Thyroid gland (tissue), 4 donors: Measurements from ENCODE around the gene SH3BGR. TPM values are rescaled to one million over a fixed set of nuclear protein-coding genes. Genes with fewer than 3 reads are reported as not detected.

ENCODE experiments used
- DNase-seq, 2 donors: peaks; one replicate each; pipeline ENCODE4 v3.0.0-alpha.2; 2019
- H3K27ac ChIP-seq, 3 donors: fragments of 200-600 bp; sonication (generic); 1 replicate in 2 of 3; 2 replicates in 1 of 3; pipeline ENCODE4 v1.5.1; 2016 to 2019; ENCODE audit warnings: mild to moderate bottlenecking in 1 of 3, moderate library complexity in 1 of 3
- H3K27me3 ChIP-seq: fragments of 200-600 bp; sonication (generic); one replicate; pipeline ENCODE4 v1.5.1; 2019
- H3K36me3 ChIP-seq, 2 donors: fragments of 200-600 bp; sonication (generic); one replicate each; pipeline ENCODE4 v1.5.1; 2016 to 2019
- H3K4me1 ChIP-seq, 2 donors: fragments of 200-600 bp; sonication (generic); one replicate each; pipeline ENCODE4 v1.5.1; 2017 to 2019
- H3K4me3 ChIP-seq, 3 donors: fragments of 200-600 bp; sonication (generic); replicated peaks in 1 of 3; 1 replicate in 2 of 3; 2 replicates in 1 of 3; pipeline ENCODE4 v1.5.1; 2016; ENCODE audit warnings: mild to moderate bottlenecking in 1 of 3
- H3K9me3 ChIP-seq: fragments of 200-600 bp; sonication (generic); one replicate; pipeline ENCODE4 v1.5.1; 2017
- POLR2A ChIP-seq, 2 donors: fragments of 450-650 bp; IDR thresholded peaks; one replicate each; pipeline ENCODE4 v1.6.1; 2017; ENCODE audit warnings: antibody characterized with exemption in 2 of 2, mild to moderate bottlenecking in 2 of 2, moderate library complexity in 1 of 2
- WGBS, 2 donors: methylation state at CpG; one replicate each; pipeline ENCODE4 v1.1.5; 2017; 5-methylcytosine and 5-hydroxymethylcytosine counted together
- intact Hi-C: fragments of 100-400 bp; cut with DNase I; formaldehyde crosslinking; loops from one replicate; pipeline ENCODE4 v1.15.1; 2023
- total RNA-seq, 4 donors: library from RNA; depleted of rRNA; stranded (reverse); fragments of >200 nt; gene quantifications; one replicate each; pipeline ENCODE4 v1.2.3, GENCODE V29; 2016
- TF ChIP-seq, protein P1 (sequence below), 6 experiments: fragments of 200-600 bp in 3 of 6; fragments of 450-650 bp in 3 of 6; sonication (generic) in 3 of 6; IDR thresholded peaks; one replicate each; pipeline ENCODE4 v1.5.1; 2016 to 2019; ENCODE audit warnings: antibody characterized with exemption in 6 of 6, mild to moderate bottlenecking in 2 of 6, inconsistent platforms in 1 of 6, moderate library complexity in 1 of 6

The SH3BGR gene
- total RNA-seq, 4 donors from 2014 or later = 4.6 to 9.7 (median 7.4) TPM

- Histone ChIP-seq H3K27ac (peak overlapping the region; percentile 3 to 33 (median 13)), H3K4me1 (peaks cover 12 to 19% of the 10 kb centered on the region in 2 donors), H3K4me3 (no peak overlapping the region), H3K9me3 (no peaks in the 10 kb centered on the region), H3K36me3 (no peaks in the 10 kb centered on the region), H3K27me3 (no peaks in the 10 kb centered on the region)
- peak; percentile 51 to 62 for DNase-seq
- no peak for TF ChIP-seq POLR2A (IDR thresholded peaks at IDR 0.05)
- TF ChIP-seq, protein P1, sequence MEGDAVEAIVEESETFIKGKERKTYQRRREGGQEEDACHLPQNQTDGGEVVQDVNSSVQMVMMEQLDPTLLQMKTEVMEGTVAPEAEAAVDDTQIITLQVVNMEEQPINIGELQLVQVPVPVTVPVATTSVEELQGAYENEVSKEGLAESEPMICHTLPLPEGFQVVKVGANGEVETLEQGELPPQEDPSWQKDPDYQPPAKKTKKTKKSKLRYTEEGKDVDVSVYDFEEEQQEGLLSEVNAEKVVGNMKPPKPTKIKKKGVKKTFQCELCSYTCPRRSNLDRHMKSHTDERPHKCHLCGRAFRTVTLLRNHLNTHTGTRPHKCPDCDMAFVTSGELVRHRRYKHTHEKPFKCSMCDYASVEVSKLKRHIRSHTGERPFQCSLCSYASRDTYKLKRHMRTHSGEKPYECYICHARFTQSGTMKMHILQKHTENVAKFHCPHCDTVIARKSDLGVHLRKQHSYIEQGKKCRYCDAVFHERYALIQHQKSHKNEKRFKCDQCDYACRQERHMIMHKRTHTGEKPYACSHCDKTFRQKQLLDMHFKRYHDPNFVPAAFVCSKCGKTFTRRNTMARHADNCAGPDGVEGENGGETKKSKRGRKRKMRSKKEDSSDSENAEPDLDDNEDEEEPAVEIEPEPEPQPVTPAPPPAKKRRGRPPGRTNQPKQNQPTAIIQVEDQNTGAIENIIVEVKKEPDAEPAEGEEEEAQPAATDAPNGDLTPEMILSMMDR (IDR thresholded peaks at IDR 0.05) = peak; percentile 52 to 97 (median 86)
- intact Hi-C loops = loop anchor here (2.0 kb wide), 1 partner anchor 197 kb away; no protein-coding TSS in a partner anchor
- 23 to 24% methylated on average over 13 of the region's 13 CpGs for WGBS, 2 donors
These were observed 66.5 kb downstream of the SH3BGR start for GRCh38 chr21:39518055-39518846.

- peak; percentile 18 for DNase-seq
- Histone ChIP-seq H3K27ac (peak overlapping the region; percentile 3 to 33 (median 13)), H3K36me3 (no peaks in the 10 kb centered on the region), H3K27me3 (no peaks in the 10 kb centered on the region), H3K4me3 (no peak overlapping the region), H3K4me1 (peaks cover 18 to 25% of the 10 kb centered on the region in 2 donors), H3K9me3 (no peaks in the 10 kb centered on the region)
- intact Hi-C loops = loop anchor here (2.0 kb wide), 1 partner anchor 196 kb away; no protein-coding TSS in a partner anchor
- 27 to 33% methylated on average over 5 of the region's 5 CpGs for WGBS, 2 donors
- no peak for TF ChIP-seq POLR2A (IDR thresholded peaks at IDR 0.05)
- TF ChIP-seq, protein P1 (IDR thresholded peaks at IDR 0.05) = no peak
These were observed 67.1 kb downstream of the SH3BGR start for GRCh38 chr21:39518847-39519210.

DNA sequence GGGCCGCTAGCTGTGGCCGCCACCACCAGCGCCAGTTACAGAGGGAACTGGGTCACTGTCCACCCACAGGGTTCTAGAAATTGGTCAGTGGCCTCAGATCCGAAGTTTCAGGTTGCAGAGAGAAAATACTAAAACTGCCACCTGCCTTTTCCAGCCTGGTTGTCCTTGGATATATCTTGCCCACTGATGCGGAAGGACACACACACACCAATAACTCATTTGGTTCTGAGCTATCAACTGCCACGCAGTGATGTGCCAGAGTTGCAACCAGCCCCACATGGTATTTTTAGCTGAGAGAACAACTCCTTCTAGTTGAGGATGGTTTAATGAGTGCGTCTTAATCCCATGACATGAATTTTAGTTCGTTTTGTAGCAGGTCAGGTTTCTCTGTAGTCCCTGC lies 68.1 kb downstream of the SH3BGR start:
- Histone ChIP-seq H3K36me3 (no peaks in the 10 kb centered on the region), H3K9me3 (no peaks in the 10 kb centered on the region), H3K4me3 (no peak overlapping the region), H3K27me3 (no peaks in the 10 kb centered on the region), H3K27ac (no peak overlapping the region), H3K4me1 (peaks cover 24 to 33% of the 10 kb centered on the region in 2 donors)
- intact Hi-C loops = loop anchor here (2.0 kb wide), 1 partner anchor 195 kb away; no protein-coding TSS in a partner anchor
- TF ChIP-seq, protein P1 (IDR thresholded peaks at IDR 0.05) = no peak
- no peak for TF ChIP-seq POLR2A (IDR thresholded peaks at IDR 0.05)
- peak; percentile 20 to 55 for DNase-seq
- WGBS, 2 donors = 68 to 77% methylated on average over 8 of the region's 8 CpGs

DNA sequence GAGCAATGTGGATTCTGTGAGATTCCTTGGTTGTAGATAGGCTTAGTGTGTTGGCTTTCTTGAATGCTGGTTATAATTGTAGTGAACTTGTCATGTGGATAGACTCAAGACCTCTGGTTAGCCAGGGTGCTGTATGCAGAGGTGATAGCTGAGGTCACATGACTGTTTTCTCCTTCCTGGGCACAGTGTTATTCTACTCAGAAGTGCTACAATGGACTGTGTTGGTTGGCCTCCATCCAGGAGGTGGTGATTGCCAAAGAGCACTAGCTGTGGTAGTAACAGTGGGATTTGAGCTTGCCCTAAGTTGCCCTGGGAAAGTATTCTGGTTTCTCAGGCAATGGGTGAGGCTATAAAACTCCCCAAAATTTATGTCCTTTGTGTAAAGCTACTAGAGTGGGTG lies 71.6 kb downstream of the SH3BGR start:
- Histone ChIP-seq H3K4me1 (peaks cover 35 to 53% of the 10 kb centered on the region in 2 donors), H3K36me3 (no peaks in the 10 kb centered on the region), H3K9me3 (no peaks in the 10 kb centered on the region), H3K27ac (peak overlapping the region in 2 of 3 donors; percentile 36 to 66), H3K27me3 (no peaks in the 10 kb centered on the region), H3K4me3 (no peak overlapping the region)
- DNase-seq = peak; percentile 64 to 81
- TF ChIP-seq, protein P1 (IDR thresholded peaks at IDR 0.05) = no peak
- TF ChIP-seq POLR2A (IDR thresholded peaks at IDR 0.05) = no peak
- intact Hi-C loops = no loop called here

DNA sequence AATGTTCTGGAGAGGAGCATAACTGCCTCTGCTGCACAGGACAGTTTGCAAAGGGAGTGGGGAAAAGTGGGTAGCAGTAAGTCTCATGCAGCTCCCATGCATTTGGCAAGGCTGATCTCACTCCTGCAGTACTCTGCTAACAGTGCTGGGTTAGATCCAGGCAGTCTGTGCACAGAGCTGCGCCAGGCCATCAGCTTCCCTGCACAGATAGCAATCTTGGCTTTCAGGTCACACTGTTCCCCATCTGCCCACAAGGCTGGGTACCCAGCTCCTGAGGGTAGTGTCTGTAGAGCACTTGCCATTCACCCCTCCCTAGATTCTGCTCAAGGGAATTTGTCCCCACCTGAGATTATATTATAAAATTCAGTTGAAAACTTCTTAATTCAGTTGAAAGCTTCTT lies 72.1 kb downstream of the SH3BGR start:
- TF ChIP-seq, protein P1 (IDR thresholded peaks at IDR 0.05) = no peak
- no peak for TF ChIP-seq POLR2A (IDR thresholded peaks at IDR 0.05)
- WGBS, 2 donors = 71 to 92% methylated on average over 1 of the region's 1 CpG
- H3K4me1 ChIP-seq = peaks cover 33 to 49% of the 10 kb centered on the region in 2 donors
- intact Hi-C loops = no loop called here
- H3K4me3 ChIP-seq = no peak overlapping the region
- no peaks in the 10 kb centered on the region for H3K9me3 ChIP-seq
- no peaks in the 10 kb centered on the region for H3K27me3 ChIP-seq
- DNase-seq = peak in 1 of 2 donors; percentile 13
- no peaks in the 10 kb centered on the region for H3K36me3 ChIP-seq
- peak overlapping the region in 2 of 3 donors; percentile 66 to 81 for H3K27ac ChIP-seq
